Adrenal gland (tissue), 12 donors: ENCODE measurements around the gene DPP8. TPM values are rescaled to one million over a fixed set of nuclear protein-coding genes. Genes with fewer than 3 reads are reported as not detected.

Experiments
- DNase-seq, 7 donors: peaks; one replicate each; pipeline ENCODE4 v3.0.0-alpha.2; 2019 to 2020
- H3K27ac ChIP-seq, 5 donors: fragments of 200-600 bp; sonication (generic) in 4 of 5; 1 replicate in 3 of 5; 2 replicates in 2 of 5; pipeline versions ENCODE4 v1.5.1 to v1.8.0; 2016 to 2020; ENCODE audit warnings: mild to moderate bottlenecking in 1 of 5
- H3K27me3 ChIP-seq: fragments of 200-600 bp; 2 replicates; pipeline ENCODE4 v1.8.0; 2021
- H3K36me3 ChIP-seq, 2 donors: fragments of 200-600 bp; replicated peaks in 1 of 2; 1 replicate in 1 of 2; 2 replicates in 1 of 2; pipeline versions ENCODE4 v1.5.1 to v1.8.0; 2018 to 2022
- H3K4me1 ChIP-seq, 2 donors: fragments of 200-600 bp; replicated peaks in 1 of 2; 1 replicate in 1 of 2; 2 replicates in 1 of 2; pipeline versions ENCODE4 v1.5.1 to v1.8.0; 2018 to 2021
- H3K4me3 ChIP-seq, 4 donors: fragments of 200-600 bp; sonication (generic) in 3 of 4; one replicate each; pipeline ENCODE4 v1.5.1; 2016 to 2018
- H3K9me3 ChIP-seq, 3 donors: fragments of 200-600 bp; sonication (generic) in 1 of 3; replicated peaks in 1 of 3; 1 replicate in 2 of 3; 2 replicates in 1 of 3; pipeline versions ENCODE4 v1.5.1 to v1.8.0; 2016 to 2021
- CTCF ChIP-seq, 6 experiments: fragments of 450-650 bp in 4 of 6; fragments of 200-600 bp in 2 of 6; sonication (generic) in 1 of 6; IDR thresholded peaks; 1 replicate in 5 of 6; 2 replicates in 1 of 6; pipeline versions ENCODE4 v1.5.1 to v1.8.0; 2016 to 2021; ENCODE audit warnings: antibody characterized with exemption in 6 of 6, mild to moderate bottlenecking in 2 of 6, moderate library complexity in 1 of 6
- POLR2A ChIP-seq, 2 donors: fragments of 450-650 bp; IDR thresholded peaks; one replicate each; pipeline ENCODE4 v1.6.1; 2017; ENCODE audit warnings: antibody characterized with exemption in 2 of 2, mild to moderate bottlenecking in 2 of 2, moderate library complexity in 1 of 2
- WGBS, 4 donors: extraction: QIAGEN DNeasy Blood & Tissue Kit in 2 of 4; methylation state at CpG; one replicate each; pipeline versions ENCODE4 v1.1.5 to v1.1.7; 2013 to 2017; 5-methylcytosine and 5-hydroxymethylcytosine counted together
- intact Hi-C, 2 donors: fragments of 100-400 bp; cut with DNase I; formaldehyde crosslinking; loops; one replicate each; pipeline versions ENCODE4 v1.14.1 to v1.15.0; 2022 to 2023
- polyA plus RNA-seq, 3 donors: library from polyadenylated mRNA; stranded (reverse); fragments of 200-250 nt in 2 of 3; fragments of 350-450 nt in 1 of 3; fragmentation: Illumina TruSeq in 1 of 3; extraction: RNeasy Lipid Tissue Mini Kit (QIAGEN cat#74804) in 1 of 3; gene quantifications; one replicate each; pipeline ENCODE4 v1.2.3, GENCODE V29; 2013 to 2014
- total RNA-seq, 9 donors: library from RNA; depleted of rRNA in 4 of 9; stranded (reverse); fragments of >200 nt in 4 of 9; fragments of 120-200 nt in 1 of 9; fragmentation: NEBNext Ultra II Directional in 1 of 9; extraction: Animal tissue kit (Norgen Biotek cat#: 25700) in 1 of 9; gene quantifications; one replicate each; pipeline versions ENCODE4 v1.1.0 to v1.2.4, GENCODE V29; 2013 to 2023
- donor health status: healthy with polysubstance abuse.
- donor health status: Bipolar disorder and iron deficiency.
- donor health status: DM: yes; HTN: yes; CAD: no.
- donor health status: DM: no; HTN: no; CAD: no.
- donor health status: DM: no; HTN: no; CAD: no.
- donor health status: DM: yes; HTN: yes; CAD: no.

The DPP8 gene
- total and polyA plus RNA-seq, 12 donors: 5.7 to 101 (median 40.4) TPM

- no peaks in the 10 kb centered on the region for H3K4me1 ChIP-seq
- DNase-seq: no peak
- H3K9me3 ChIP-seq: no peaks in the 10 kb centered on the region
- WGBS, 4 donors: 49 to 83% (median 64%) methylated on average over 10 to 72 of the region's 72 CpGs
- no peaks in the 10 kb centered on the region for H3K27me3 ChIP-seq
- H3K27ac ChIP-seq: no peak overlapping the region
- intact Hi-C loops: no loop called here
- H3K4me3 ChIP-seq: no peak overlapping the region
- TF ChIP-seq POLR2A (IDR thresholded peaks at IDR 0.05) (no peak), CTCF (IDR thresholded peaks at IDR 0.05) (no peak)
- no peaks in the 10 kb centered on the region for H3K36me3 ChIP-seq
Observed at GRCh38 chr15:65395567-65396202, 121.8 kb downstream of the DPP8 start.

GRCh38 chr15:65394936-65395335 lies 122.6 kb downstream of the DPP8 start:
- intact Hi-C loops: no loop called here
- Histone ChIP-seq H3K4me3 (no peak overlapping the region), H3K36me3 (no peaks in the 10 kb centered on the region), H3K4me1 (no peaks in the 10 kb centered on the region), H3K9me3 (no peaks in the 10 kb centered on the region), H3K27me3 (no peaks in the 10 kb centered on the region), H3K27ac (no peak overlapping the region)
- DNase-seq: no peak
- WGBS, 4 donors: 83 to 93% (median 86%) methylated on average over 9 of the region's 9 CpGs
- no peak for TF ChIP-seq POLR2A (IDR thresholded peaks at IDR 0.05)
- no peak for TF ChIP-seq CTCF (IDR thresholded peaks at IDR 0.05)

- intact Hi-C loops: no loop called here
- no peaks in the 10 kb centered on the region for H3K27me3 ChIP-seq
- H3K9me3 ChIP-seq: no peaks in the 10 kb centered on the region
- TF ChIP-seq POLR2A (IDR thresholded peaks at IDR 0.05): no peak
- TF ChIP-seq CTCF (IDR thresholded peaks at IDR 0.05): no peak
- no peaks in the 10 kb centered on the region for H3K4me1 ChIP-seq
- H3K27ac ChIP-seq: no peak overlapping the region
- 88 to 91% (median 90%) methylated on average over 11 of the region's 11 CpGs for WGBS, 4 donors
- DNase-seq: no peak
- no peak overlapping the region for H3K4me3 ChIP-seq
- H3K36me3 ChIP-seq: peaks cover 0 to 5% of the 10 kb centered on the region in 2 donors
Observed at GRCh38 chr15:65394280-65394789, 123.2 kb downstream of the DPP8 start.

GRCh38 chr15:65393557-65393956 lies 123.9 kb downstream of the DPP8 start:
- Histone ChIP-seq H3K27ac (no peak overlapping the region), H3K27me3 (no peaks in the 10 kb centered on the region), H3K36me3 (peaks cover 0 to 7% of the 10 kb centered on the region in 2 donors), H3K4me3 (no peak overlapping the region), H3K9me3 (no peaks in the 10 kb centered on the region), H3K4me1 (no peaks in the 10 kb centered on the region)
- 83 to 95% (median 88%) methylated on average over 8 of the region's 8 CpGs for WGBS, 4 donors
- intact Hi-C loops: no loop called here
- no peak for DNase-seq
- TF ChIP-seq CTCF (IDR thresholded peaks at IDR 0.05) (no peak), POLR2A (IDR thresholded peaks at IDR 0.05) (no peak)
